DOHH2 (cell line): ENCODE results near the gene THAP12.

Experiments
- EZH2phosphoT487 ChIP-seq: fragments of 200-600 bp; sonication (generic); IDR thresholded peaks from 2 replicates; pipeline ENCODE4 v1.6.1; 2017; ENCODE audit warnings: borderline replicate concordance, mild to moderate bottlenecking, antibody characterized with exemption, low read length, moderate library complexity, mixed read lengths
- TF ChIP-seq, protein P1 (sequence below): fragments of 200-600 bp; sonication (generic); IDR thresholded peaks from one replicate; pipeline ENCODE4 v1.5.1; 2014; ENCODE audit warnings: antibody characterized with exemption, mild to moderate bottlenecking, low read depth, low read length; ENCODE audit not compliant: poor library complexity, severe bottlenecking

DNA sequence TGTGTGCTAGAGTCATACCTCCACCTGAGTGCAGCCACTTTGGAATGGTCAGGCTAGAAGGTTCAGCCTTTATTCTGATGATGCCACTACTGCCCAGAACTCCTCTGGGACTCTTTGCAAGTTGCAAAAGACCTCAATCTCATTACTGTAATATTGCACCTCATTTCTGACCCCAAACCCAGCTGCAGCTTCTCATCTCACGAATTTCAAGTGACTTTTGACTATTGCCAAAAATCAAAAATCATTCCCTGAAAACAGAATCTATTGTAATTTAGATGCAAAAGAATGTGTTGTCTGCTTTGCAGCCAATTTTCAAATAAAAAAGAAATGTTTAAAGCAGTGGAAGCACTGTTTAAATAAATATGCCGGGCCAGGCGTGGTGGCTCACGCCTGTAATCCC is 25.4 kb upstream of the THAP12 start:
- TF ChIP-seq, protein P1, sequence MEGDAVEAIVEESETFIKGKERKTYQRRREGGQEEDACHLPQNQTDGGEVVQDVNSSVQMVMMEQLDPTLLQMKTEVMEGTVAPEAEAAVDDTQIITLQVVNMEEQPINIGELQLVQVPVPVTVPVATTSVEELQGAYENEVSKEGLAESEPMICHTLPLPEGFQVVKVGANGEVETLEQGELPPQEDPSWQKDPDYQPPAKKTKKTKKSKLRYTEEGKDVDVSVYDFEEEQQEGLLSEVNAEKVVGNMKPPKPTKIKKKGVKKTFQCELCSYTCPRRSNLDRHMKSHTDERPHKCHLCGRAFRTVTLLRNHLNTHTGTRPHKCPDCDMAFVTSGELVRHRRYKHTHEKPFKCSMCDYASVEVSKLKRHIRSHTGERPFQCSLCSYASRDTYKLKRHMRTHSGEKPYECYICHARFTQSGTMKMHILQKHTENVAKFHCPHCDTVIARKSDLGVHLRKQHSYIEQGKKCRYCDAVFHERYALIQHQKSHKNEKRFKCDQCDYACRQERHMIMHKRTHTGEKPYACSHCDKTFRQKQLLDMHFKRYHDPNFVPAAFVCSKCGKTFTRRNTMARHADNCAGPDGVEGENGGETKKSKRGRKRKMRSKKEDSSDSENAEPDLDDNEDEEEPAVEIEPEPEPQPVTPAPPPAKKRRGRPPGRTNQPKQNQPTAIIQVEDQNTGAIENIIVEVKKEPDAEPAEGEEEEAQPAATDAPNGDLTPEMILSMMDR: no peak
- no peak for TF ChIP-seq EZH2phosphoT487
